Measurements from ENCODE around the gene CLEC17A.
"Not testable (repeated sequence)": the region's sequence is repeated elsewhere in the genome, so short reads cannot be mapped to it uniquely, and the experiment has no call there.

The CLEC17A gene

GRCh38 chr19:14584372-14584771 is 1.5 kb downstream of the CLEC17A start:
- DNase-seq: not testable (repeated sequence)

- not testable (repeated sequence) for DNase-seq
Observed at GRCh38 chr19:14585187-14585586, 2.3 kb downstream of the CLEC17A start.

GRCh38 chr19:14589433-14589832 is 6.5 kb downstream of the CLEC17A start:
- not testable (repeated sequence) for DNase-seq

GRCh38 chr19:14595558-14595957 is 12.7 kb downstream of the CLEC17A start:
- DNase-seq: no peak

GRCh38 chr19:14599548-14600147 is 16.8 kb downstream of the CLEC17A start:
- no peak for DNase-seq

GRCh38 chr19:14603990-14604387 is 21.1 kb downstream of the CLEC17A start:
- no peak for DNase-seq

- DNase-seq: no peak
Observed at GRCh38 chr19:14606627-14607026, 23.7 kb downstream of the CLEC17A start.

GRCh38 chr19:14611051-14611450 is 28.2 kb downstream of the CLEC17A start:
- no peak for DNase-seq

GRCh38 chr19:14612242-14612641 is 29.4 kb downstream of the CLEC17A start:
- not testable (repeated sequence) for DNase-seq

GRCh38 chr19:14612657-14613056 is 29.8 kb downstream of the CLEC17A start:
- DNase-seq: no peak

- DNase-seq: not testable (repeated sequence)
Observed at GRCh38 chr19:14613399-14614098, 30.7 kb downstream of the CLEC17A start.

- no peak for DNase-seq
Observed at GRCh38 chr19:14614099-14614412, 31.2 kb downstream of the CLEC17A start.

GRCh38 chr19:14615623-14616022 is 32.7 kb downstream of the CLEC17A start:
- no peak for DNase-seq

GRCh38 chr19:14616407-14616806 is 33.5 kb downstream of the CLEC17A start:
- no peak for DNase-seq

- DNase-seq: no peak
Observed at GRCh38 chr19:14619404-14619803, 36.5 kb downstream of the CLEC17A start.

- not testable (repeated sequence) for DNase-seq
Observed at GRCh38 chr19:14624491-14624890, 41.6 kb downstream of the CLEC17A start.

GRCh38 chr19:14629557-14629956 is 46.7 kb downstream of the CLEC17A start:
- DNase-seq: no peak

- no peak for DNase-seq
Observed at GRCh38 chr19:14632286-14632685, 49.4 kb downstream of the CLEC17A start.

GRCh38 chr19:14639536-14640277 is 56.8 kb downstream of the CLEC17A start:
- no peak for DNase-seq

GRCh38 chr19:14648506-14648905 is 65.6 kb downstream of the CLEC17A start:
- no peak for DNase-seq

- no peak for DNase-seq
Observed at GRCh38 chr19:14649020-14649419, 66.1 kb downstream of the CLEC17A start.

GRCh38 chr19:14650161-14650560 is 67.3 kb downstream of the CLEC17A start:
- no peak for DNase-seq

GRCh38 chr19:14654786-14655560 is 72.1 kb downstream of the CLEC17A start:
- no peak for DNase-seq

Measured in KG1 (cell line).